ENCODE data around the gene TEX19. TPM values are rescaled to one million over a fixed set of nuclear protein-coding genes. Genes with fewer than 3 reads are reported as not detected.

Gene TEX19
- total and polyA plus RNA-seq, 2 of the 4 experiments (the other 2 are of a cell fraction): under 0.01 to 0.03 TPM

DNA sequence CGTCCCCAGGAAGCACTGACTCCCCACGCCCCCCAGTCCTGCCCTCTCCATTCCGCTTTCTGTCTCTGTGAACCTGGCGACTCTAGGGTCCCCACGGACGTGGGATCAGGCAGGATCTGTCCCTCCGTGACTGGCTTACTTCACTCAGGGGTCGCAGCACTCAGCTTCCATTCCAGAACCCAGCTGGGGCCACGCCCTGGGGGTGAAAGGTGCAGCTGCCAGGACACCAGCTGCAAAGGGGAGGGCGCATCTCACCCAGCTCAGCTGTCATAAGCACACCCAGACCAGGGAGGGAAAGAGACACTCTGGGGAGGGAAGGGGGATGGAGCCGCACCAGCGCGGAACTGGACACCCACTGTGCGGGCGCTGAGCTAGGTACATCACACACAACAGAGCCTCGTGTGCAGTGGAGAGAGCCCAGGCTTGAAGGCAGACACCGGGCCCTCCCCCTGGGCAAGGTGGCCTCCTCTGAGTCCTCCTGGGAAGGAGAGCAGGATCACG, 40.6 kb downstream of the TEX19 start:
- CTCF ChIA-PET: no interaction called here
- Histone ChIP-seq H2AK5ac (ENCODE audit: low read depth, low read length) (no peak overlapping the region), H3K36me3 (ENCODE audit: control insufficient read depth, insufficient read depth, low read length) (peaks cover 6% of the 10 kb centered on the region; the same call in 1 of the 2 replicates), H3K4me3 (ENCODE audit: insufficient read depth, low read depth, low read length) (no peak overlapping the region), H2BK15ac (ENCODE audit: low read depth, low read length) (no peak overlapping the region), H3K4me2 (ENCODE audit: low read depth, low read length) (no peak overlapping the region), H4K8ac (ENCODE audit: low read depth in 2 of 2, low read length in 2 of 2) (no peak overlapping the region), H3K14ac (replicated peaks; ENCODE audit: low read depth, low read length) (no peak overlapping the region), H3K56ac (ENCODE audit: extremely low read depth, insufficient read depth, low read length) (no peak overlapping the region), H2BK20ac (ENCODE audit: low read depth, low read length) (no peak overlapping the region), H3K23ac (ENCODE audit: low read depth, low read length) (no peak overlapping the region), H3K9me1 (ENCODE audit: insufficient read depth, low read length) (no peaks in the 10 kb centered on the region), H2AFZ (replicated peaks; ENCODE audit: low read length, poor library complexity) (no peak overlapping the region), H3K27me3 (ENCODE audit: control insufficient read depth, insufficient read depth, low read length) (no peaks in the 10 kb centered on the region), H3K9ac (ENCODE audit: low read depth, low read length) (no peak overlapping the region), H3K4me1 (ENCODE audit: control insufficient read depth, insufficient read depth, low read length) (peaks cover 12% of the 10 kb centered on the region), H3K18ac (ENCODE audit: low read depth, low read length) (no peak overlapping the region), H3K27ac (ENCODE audit: insufficient read depth, low read length) (no peak overlapping the region), H4K20me1 (ENCODE audit: insufficient read depth, low read length) (peaks cover 7% of the 10 kb centered on the region), H2AK9ac (replicated peaks; ENCODE audit: low read depth, low read length, poor library complexity) (no peak overlapping the region), H3K79me1 (ENCODE audit: low read depth in 1 of 2, low read length in 2 of 2) (no peaks in the 10 kb centered on the region), H4K5ac (ENCODE audit: low read depth, low read length) (no peak overlapping the region), H3K9me3 (ENCODE audit: control insufficient read depth, insufficient read depth, low read length) (no peaks in the 10 kb centered on the region), H4K91ac (ENCODE audit: insufficient read depth, low read depth, low read length) (no peak overlapping the region), H3K4ac (ENCODE audit: low read depth, low read length) (no peak overlapping the region), H2BK5ac (ENCODE audit: low read depth, low read length, poor library complexity, severe bottlenecking) (no peak overlapping the region), H2BK120ac (ENCODE audit: low read depth, low read length) (no peak overlapping the region)
- in situ Hi-C loops (cut with MboI; ENCODE audit: low sequenced_read_pairs): no loop called here
- POLR2A ChIA-PET (ENCODE audit: unreplicated experiment): no interaction called here
- dilution Hi-C loops (cut with HindIII; ENCODE audit: low sequenced_read_pairs, unreplicated experiment): no loop called here
- intact Hi-C loops (cut with micrococcal nuclease): no loop called here
- no peak for DNase-seq
- no peak for TF ChIP-seq CHD1 (IDR thresholded peaks at IDR 0.05; ENCODE audit: low read depth, low read length)
- no peak for TF ChIP-seq RCOR1 (IDR thresholded peaks at IDR 0.05; ENCODE audit: insufficient replicate concordance, low read length)
- TF ChIP-seq, protein P1, sequence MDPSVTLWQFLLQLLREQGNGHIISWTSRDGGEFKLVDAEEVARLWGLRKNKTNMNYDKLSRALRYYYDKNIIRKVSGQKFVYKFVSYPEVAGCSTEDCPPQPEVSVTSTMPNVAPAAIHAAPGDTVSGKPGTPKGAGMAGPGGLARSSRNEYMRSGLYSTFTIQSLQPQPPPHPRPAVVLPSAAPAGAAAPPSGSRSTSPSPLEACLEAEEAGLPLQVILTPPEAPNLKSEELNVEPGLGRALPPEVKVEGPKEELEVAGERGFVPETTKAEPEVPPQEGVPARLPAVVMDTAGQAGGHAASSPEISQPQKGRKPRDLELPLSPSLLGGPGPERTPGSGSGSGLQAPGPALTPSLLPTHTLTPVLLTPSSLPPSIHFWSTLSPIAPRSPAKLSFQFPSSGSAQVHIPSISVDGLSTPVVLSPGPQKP (IDR thresholded peaks at IDR 0.05; ENCODE audit: borderline replicate concordance, low read depth, low read length): no peak
- TF ChIP-seq, protein P2, sequence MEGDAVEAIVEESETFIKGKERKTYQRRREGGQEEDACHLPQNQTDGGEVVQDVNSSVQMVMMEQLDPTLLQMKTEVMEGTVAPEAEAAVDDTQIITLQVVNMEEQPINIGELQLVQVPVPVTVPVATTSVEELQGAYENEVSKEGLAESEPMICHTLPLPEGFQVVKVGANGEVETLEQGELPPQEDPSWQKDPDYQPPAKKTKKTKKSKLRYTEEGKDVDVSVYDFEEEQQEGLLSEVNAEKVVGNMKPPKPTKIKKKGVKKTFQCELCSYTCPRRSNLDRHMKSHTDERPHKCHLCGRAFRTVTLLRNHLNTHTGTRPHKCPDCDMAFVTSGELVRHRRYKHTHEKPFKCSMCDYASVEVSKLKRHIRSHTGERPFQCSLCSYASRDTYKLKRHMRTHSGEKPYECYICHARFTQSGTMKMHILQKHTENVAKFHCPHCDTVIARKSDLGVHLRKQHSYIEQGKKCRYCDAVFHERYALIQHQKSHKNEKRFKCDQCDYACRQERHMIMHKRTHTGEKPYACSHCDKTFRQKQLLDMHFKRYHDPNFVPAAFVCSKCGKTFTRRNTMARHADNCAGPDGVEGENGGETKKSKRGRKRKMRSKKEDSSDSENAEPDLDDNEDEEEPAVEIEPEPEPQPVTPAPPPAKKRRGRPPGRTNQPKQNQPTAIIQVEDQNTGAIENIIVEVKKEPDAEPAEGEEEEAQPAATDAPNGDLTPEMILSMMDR (conservative IDR thresholded peaks at IDR 0.05; ENCODE audit: low read depth, low read length): no peak
- no peak for TF ChIP-seq CEBPB (IDR thresholded peaks at IDR 0.05; ENCODE audit: low read depth, low read length)
- no peak for TF ChIP-seq MAZ (IDR thresholded peaks at IDR 0.05; ENCODE audit: borderline replicate concordance, low read depth, low read length)
- no peak for TF ChIP-seq POLR2A (IDR thresholded peaks at IDR 0.05; ENCODE audit: low read depth, low read length)
- no peak for TF ChIP-seq SMC3 (IDR thresholded peaks at IDR 0.05; ENCODE audit: low read depth, low read length)
- TF ChIP-seq MAFK (IDR thresholded peaks at IDR 0.05; ENCODE audit: low read depth, low read length): no peak
- TF ChIP-seq, protein P3, sequence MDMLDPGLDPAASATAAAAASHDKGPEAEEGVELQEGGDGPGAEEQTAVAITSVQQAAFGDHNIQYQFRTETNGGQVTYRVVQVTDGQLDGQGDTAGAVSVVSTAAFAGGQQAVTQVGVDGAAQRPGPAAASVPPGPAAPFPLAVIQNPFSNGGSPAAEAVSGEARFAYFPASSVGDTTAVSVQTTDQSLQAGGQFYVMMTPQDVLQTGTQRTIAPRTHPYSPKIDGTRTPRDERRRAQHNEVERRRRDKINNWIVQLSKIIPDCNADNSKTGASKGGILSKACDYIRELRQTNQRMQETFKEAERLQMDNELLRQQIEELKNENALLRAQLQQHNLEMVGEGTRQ (IDR thresholded peaks at IDR 0.05; ENCODE audit: low read depth, low read length): no peak
- TF ChIP-seq BHLHE40 (IDR thresholded peaks at IDR 0.05; ENCODE audit: low read depth, low read length): no peak
- no peak for TF ChIP-seq RFX5 (IDR thresholded peaks at IDR 0.05; ENCODE audit: low read depth, low read length)
- TF ChIP-seq RAD21 (IDR thresholded peaks at IDR 0.05; ENCODE audit: low read length): no peak
- no peak for TF ChIP-seq MXI1 (IDR thresholded peaks at IDR 0.05; ENCODE audit: borderline replicate concordance, low read depth, low read length)
- TF ChIP-seq FOS (IDR thresholded peaks at IDR 0.05; ENCODE audit: low read depth, low read length): no peak
- no peak for TF ChIP-seq NFE2L2 (IDR thresholded peaks at IDR 0.05; ENCODE audit: low read depth, low read length)
- WGBS, 2 experiments (ENCODE audit: extremely low coverage in 2 of 2, insufficient read length in 1 of 2): 92% methylated on average over 5 of the region's 18 CpGs; no CpG with 5 or more reads in 1 of the 2 experiments
- ATAC-seq (ENCODE audit: low read depth): no peak
- BruUV-seq (replicated peaks): no TSS peak

Measured in IMR-90 (cell line).